Tibial nerve (tissue), 4 donors: ENCODE data around the gene NAXD. TPM values are rescaled to one million over a fixed set of nuclear protein-coding genes. Genes with fewer than 3 reads are reported as not detected.

Experiments used
- DNase-seq, 2 donors: peaks; one replicate each; pipeline ENCODE4 v3.0.0-alpha.2; 2019; ENCODE audit warnings: low spot score in 2 of 2
- H3K27ac ChIP-seq, 4 donors: fragments of 200-600 bp; sonication (generic) in 3 of 4; one replicate each; pipeline ENCODE4 v1.5.1; 2017 to 2019; ENCODE audit warnings: mild to moderate bottlenecking in 1 of 4
- H3K27me3 ChIP-seq, 2 donors: fragments of 200-600 bp; sonication (generic) in 1 of 2; one replicate each; pipeline versions ENCODE4 v1.5.1 to v1.6.0; 2017 to 2019
- H3K36me3 ChIP-seq, 3 donors: fragments of 200-600 bp; sonication (generic); one replicate each; pipeline ENCODE4 v1.5.1; 2018 to 2019
- H3K4me1 ChIP-seq, 4 donors: fragments of 200-600 bp; sonication (generic) in 3 of 4; one replicate each; pipeline ENCODE4 v1.5.1; 2017 to 2019
- H3K4me3 ChIP-seq, 4 donors: fragments of 200-600 bp; sonication (generic) in 3 of 4; one replicate each; pipeline ENCODE4 v1.5.1; 2017 to 2019; ENCODE audit warnings: mild to moderate bottlenecking in 1 of 4, moderate library complexity in 1 of 4
- H3K9me3 ChIP-seq, 4 donors: fragments of 200-600 bp; sonication (generic) in 3 of 4; one replicate each; pipeline ENCODE4 v1.5.1; 2017 to 2019
- CTCF ChIP-seq, 5 experiments: fragments of 200-600 bp in 3 of 5; fragments of 450-650 bp in 2 of 5; sonication (generic) in 3 of 5; IDR thresholded peaks; one replicate each; pipeline ENCODE4 v1.5.1; 2016 to 2019; ENCODE audit warnings: antibody characterized with exemption in 5 of 5, mild to moderate bottlenecking in 3 of 5, moderate library complexity in 2 of 5
- EP300 ChIP-seq, 2 donors: sonication (generic); formaldehyde crosslinking; IDR thresholded peaks; one replicate each; pipeline ENCODE4 v1.6.1; 2017; ENCODE audit warnings: antibody characterized with exemption in 2 of 2, mild to moderate bottlenecking in 1 of 2
- POLR2A ChIP-seq, 2 donors: fragments of 450-650 bp; IDR thresholded peaks; one replicate each; pipeline ENCODE4 v1.6.1; 2017; ENCODE audit warnings: antibody characterized with exemption in 2 of 2, mild to moderate bottlenecking in 2 of 2, moderate library complexity in 2 of 2
- WGBS, 2 donors: methylation state at CpG; one replicate each; pipeline ENCODE4 v1.1.5; 2018; 5-methylcytosine and 5-hydroxymethylcytosine counted together
- total RNA-seq, 4 donors: library from RNA; depleted of rRNA; stranded (reverse); fragments of >200 nt; gene quantifications; one replicate each; pipeline ENCODE4 v1.1.0, GENCODE V29; 2016

Gene NAXD
- total RNA-seq, 4 donors from 2014 or later, result 27.6 to 45.7 (median 38.5) TPM

- H3K36me3 ChIP-seq, result peaks cover 0 to 83% (median 3%) of the 10 kb centered on the region in 3 donors
These were observed 65.5 kb downstream of the NAXD start for GRCh38 chr13:110680852-110681251.

GRCh38 chr13:110681868-110682550, 66.7 kb downstream of the NAXD start:
- TF ChIP-seq POLR2A (IDR thresholded peaks at IDR 0.05) (no peak), EP300 (IDR thresholded peaks at IDR 0.05) (no peak), CTCF (IDR thresholded peaks at IDR 0.05) (no peak)
- Histone ChIP-seq H3K4me1 (peaks cover 0 to 20% (median 12%) of the 10 kb centered on the region in 4 donors), H3K27ac (no peak overlapping the region), H3K9me3 (no peaks in the 10 kb centered on the region), H3K27me3 (no peaks in the 10 kb centered on the region), H3K36me3 (peaks cover 0 to 83% (median 0%) of the 10 kb centered on the region in 3 donors), H3K4me3 (no peak overlapping the region)
- WGBS, 2 donors, result 77 to 79% methylated on average over 15 of the region's 15 CpGs
- no peak for DNase-seq

More at GRCh38 chr13:110680852-110681251, 65.5 kb downstream of the NAXD start:
- DNase-seq, result no peak
- H3K4me3 ChIP-seq, result no peak overlapping the region
- H3K27me3 ChIP-seq, result no peaks in the 10 kb centered on the region
- TF ChIP-seq CTCF (IDR thresholded peaks at IDR 0.05), result peak in 2 of 5 experiments; percentile 14 to 24
- no peak for TF ChIP-seq POLR2A (IDR thresholded peaks at IDR 0.05)
- H3K4me1 ChIP-seq, result peaks cover 0 to 20% (median 12%) of the 10 kb centered on the region in 4 donors
- WGBS, 2 donors, result 77 to 80% methylated on average over 7 of the region's 7 CpGs
- H3K27ac ChIP-seq, result no peak overlapping the region
- H3K9me3 ChIP-seq, result no peaks in the 10 kb centered on the region

GRCh38 chr13:110682746-110683145, 67.4 kb downstream of the NAXD start:
- TF ChIP-seq EP300 (IDR thresholded peaks at IDR 0.05) (no peak), POLR2A (IDR thresholded peaks at IDR 0.05) (no peak), CTCF (IDR thresholded peaks at IDR 0.05) (no peak)
- peaks cover 0 to 20% (median 12%) of the 10 kb centered on the region in 4 donors for H3K4me1 ChIP-seq
- H3K36me3 ChIP-seq, result peaks cover 0 to 88% (median 0%) of the 10 kb centered on the region in 3 donors
- H3K4me3 ChIP-seq, result no peak overlapping the region
- DNase-seq, result no peak
- no peaks in the 10 kb centered on the region for H3K27me3 ChIP-seq
- no peaks in the 10 kb centered on the region for H3K9me3 ChIP-seq
- 85 to 87% methylated on average over 12 of the region's 12 CpGs for WGBS, 2 donors
- peak overlapping the region in 2 of 4 donors; percentile 27 to 71 for H3K27ac ChIP-seq

GRCh38 chr13:110683203-110683883, 68.0 kb downstream of the NAXD start:
- H3K27ac ChIP-seq, result peak overlapping the region in 3 of 4 donors; percentile 17 to 71 (median 27)
- H3K9me3 ChIP-seq, result no peaks in the 10 kb centered on the region
- no peak overlapping the region for H3K4me3 ChIP-seq
- TF ChIP-seq POLR2A (IDR thresholded peaks at IDR 0.05) (no peak), CTCF (IDR thresholded peaks at IDR 0.05) (peak in 2 of 5 experiments; percentile 27 to 50)
- H3K36me3 ChIP-seq, result peaks cover 0 to 88% (median 0%) of the 10 kb centered on the region in 3 donors
- H3K27me3 ChIP-seq, result no peaks in the 10 kb centered on the region
- WGBS, 2 donors, result 61 to 69% methylated on average over 5 of the region's 5 CpGs
- peaks cover 0 to 20% (median 12%) of the 10 kb centered on the region in 4 donors for H3K4me1 ChIP-seq
- no peak for DNase-seq

GRCh38 chr13:110683921-110684320, 68.6 kb downstream of the NAXD start:
- TF ChIP-seq CTCF (IDR thresholded peaks at IDR 0.05) (no peak), EP300 (IDR thresholded peaks at IDR 0.05) (no peak), POLR2A (IDR thresholded peaks at IDR 0.05) (no peak)
- Histone ChIP-seq H3K27ac (peak overlapping the region in 3 of 4 donors; percentile 17 to 71 (median 27)), H3K4me1 (peaks cover 0 to 20% (median 12%) of the 10 kb centered on the region in 4 donors), H3K27me3 (no peaks in the 10 kb centered on the region), H3K9me3 (no peaks in the 10 kb centered on the region), H3K4me3 (peak overlapping the region in 1 of 4 donors; percentile 2), H3K36me3 (peaks cover 0 to 86% (median 0%) of the 10 kb centered on the region in 3 donors)
- no peak for DNase-seq
- WGBS, 2 donors, result 76 to 89% methylated on average over 5 of the region's 5 CpGs
